CD8-positive, alpha-beta memory T cell (primary cell): ENCODE data around the gene VDAC2. TPM values are rescaled to one million over a fixed set of nuclear protein-coding genes. Genes with fewer than 3 reads are reported as not detected.

Experiments
- CTCF ChIA-PET: fragments of 350-600 bp; sonication (Branson Sonifier 250); formaldehyde crosslinking; loops from one replicate; lab custom pipeline; 2021; ENCODE audit warnings: antibody characterized with exemption; lab: Charles Lee
- POLR2A ChIA-PET: fragments of 350-600 bp; sonication (Branson Sonifier 250); formaldehyde crosslinking; loops from one replicate; lab custom pipeline; 2021; ENCODE audit warnings: antibody characterized with exemption; lab: Charles Lee
- DNase-seq, 5 donors: peaks; one replicate each; pipeline versions ENCODE4 v3.0.0 to v3.0.0-alpha.2; 2020 to 2022; ENCODE audit warnings: mixed read lengths in 1 of 5
- H3K27ac ChIP-seq: one replicate; pipeline ENCODE4 v1.7.0; 2013; ENCODE audit warnings: low read depth, mild to moderate bottlenecking, low read length, moderate library complexity
- H3K27me3 ChIP-seq: 2 replicates; pipeline ENCODE4 v1.7.0; 2013; ENCODE audit warnings: low read length, mild to moderate bottlenecking; ENCODE audit not compliant: insufficient read depth, poor library complexity, severe bottlenecking
- H3K36me3 ChIP-seq: 2 replicates; pipeline ENCODE4 v1.7.0; 2013; ENCODE audit warnings: mild to moderate bottlenecking, low read length, moderate library complexity; ENCODE audit not compliant: insufficient read depth
- H3K4me1 ChIP-seq: 2 replicates; pipeline ENCODE4 v1.7.0; 2013; ENCODE audit warnings: mild to moderate bottlenecking, low read length, moderate library complexity; ENCODE audit not compliant: insufficient read depth
- H3K4me3 ChIP-seq: 2 replicates; pipeline ENCODE4 v1.7.0; 2013; ENCODE audit warnings: mild to moderate bottlenecking, low read length
- H3K9me3 ChIP-seq: 2 replicates; pipeline ENCODE4 v1.7.0; 2013; ENCODE audit warnings: mild to moderate bottlenecking, low read length
- H3K27ac Mint-ChIP-seq, 8 donors: one replicate each; pipeline ENCODE4 v1.8.0; 2020 to 2021; ENCODE audit warnings: mixed read lengths in 8 of 8, mild to moderate bottlenecking in 6 of 8, inconsistent platforms in 3 of 8, moderate library complexity in 3 of 8
- H3K27me3 Mint-ChIP-seq, 2 donors: one replicate each; pipeline ENCODE4 v1.8.0; 2020 to 2021; ENCODE audit warnings: mixed read lengths in 2 of 2, mild to moderate bottlenecking in 1 of 2, moderate library complexity in 1 of 2
- H3K36me3 Mint-ChIP-seq, 3 donors: one replicate each; pipeline ENCODE4 v1.8.0; 2020 to 2021; ENCODE audit warnings: mixed read lengths in 3 of 3, inconsistent platforms in 1 of 3, mild to moderate bottlenecking in 1 of 3
- H3K4me1 Mint-ChIP-seq, 3 donors: one replicate each; pipeline ENCODE4 v1.8.0; 2020 to 2021; ENCODE audit warnings: mixed read lengths in 3 of 3, inconsistent platforms in 1 of 3, mild to moderate bottlenecking in 1 of 3
- H3K4me3 Mint-ChIP-seq, 7 donors: one replicate each; pipeline ENCODE4 v1.8.0; 2020 to 2021; ENCODE audit warnings: mixed read lengths in 7 of 7, mild to moderate bottlenecking in 6 of 7, moderate library complexity in 4 of 7, inconsistent platforms in 2 of 7
- H3K9me3 Mint-ChIP-seq, 5 donors: one replicate each; pipeline ENCODE4 v1.8.0; 2020 to 2022; ENCODE audit warnings: mixed read lengths in 5 of 5, mild to moderate bottlenecking in 3 of 5, moderate library complexity in 2 of 5, inconsistent platforms in 1 of 5
- polyA plus RNA-seq: library from polyadenylated mRNA; unstranded; fragments of 300-500 nt; fragmentation: Illumina TruSeq; gene quantifications from one replicate; pipeline ENCODE4 v1.2.3, GENCODE V29; 2021
- total RNA-seq, 2 experiments: library from RNA; stranded (reverse); gene quantifications; one replicate each; pipeline ENCODE4 v1.2.3, GENCODE V29; 2021

VDAC2 gene
- total and polyA plus RNA-seq, 3 experiments from 2014 or later = 149 to 261 (median 247) TPM

- Mint-ChIP-seq H3K27ac (no peak overlapping the region), H3K4me1 (no peaks in the 10 kb centered on the region), H3K36me3 (no peaks in the 10 kb centered on the region), H3K27me3 (peaks cover 2 to 6% of the 10 kb centered on the region in 2 donors), H3K4me3 (no peak overlapping the region), H3K9me3 (no peaks in the 10 kb centered on the region)
- ChIA-PET CTCF (no interaction called here), POLR2A (no interaction called here)
- Histone ChIP-seq H3K27me3 (no peaks in the 10 kb centered on the region), H3K4me3 (no peak overlapping the region), H3K9me3 (no peaks in the 10 kb centered on the region), H3K27ac (no peak overlapping the region), H3K4me1 (no peaks in the 10 kb centered on the region), H3K36me3 (no peaks in the 10 kb centered on the region)
- no peak for DNase-seq
These were observed 35.0 kb downstream of the VDAC2 start for GRCh38 chr10:75245354-75246250.

DNA sequence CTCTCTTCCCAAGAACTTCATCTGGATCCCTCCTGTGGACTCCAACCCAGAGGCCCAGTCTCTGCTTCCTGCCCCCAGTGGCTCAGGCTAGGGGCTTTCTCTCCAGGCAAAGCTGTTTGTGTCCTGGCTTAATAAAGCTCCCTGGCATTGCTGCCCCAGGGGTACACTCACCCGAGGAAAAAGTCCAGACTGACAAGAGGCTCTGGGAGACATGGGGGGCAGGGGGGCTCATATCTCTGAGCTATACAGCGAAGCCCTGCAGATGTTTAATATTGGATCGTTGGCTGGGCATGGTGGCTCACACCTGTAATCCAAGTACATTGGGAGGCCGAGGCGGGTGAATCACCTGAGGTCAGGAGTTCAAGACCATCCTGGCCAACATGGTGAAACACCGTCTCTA lies 35.9 kb downstream of the VDAC2 start:
- peaks cover 0 to under 1% (median 0%) of the 10 kb centered on the region in 3 donors for H3K36me3 Mint-ChIP-seq
- DNase-seq = no peak
- Histone ChIP-seq H3K36me3 (no peaks in the 10 kb centered on the region), H3K4me3 (no peak overlapping the region), H3K27ac (no peak overlapping the region), H3K4me1 (no peaks in the 10 kb centered on the region), H3K9me3 (no peaks in the 10 kb centered on the region), H3K27me3 (no peaks in the 10 kb centered on the region)
- POLR2A ChIA-PET = no interaction called here
- no peak overlapping the region for H3K27ac Mint-ChIP-seq
- no peaks in the 10 kb centered on the region for H3K4me1 Mint-ChIP-seq
- H3K9me3 Mint-ChIP-seq = no peaks in the 10 kb centered on the region
- H3K4me3 Mint-ChIP-seq = no peak overlapping the region
- peaks cover 2 to 6% of the 10 kb centered on the region in 2 donors for H3K27me3 Mint-ChIP-seq
- CTCF ChIA-PET = no interaction called here

- ChIA-PET CTCF (no interaction called here), POLR2A (no interaction called here)
- peaks cover 2 to 6% (median 3%) of the 10 kb centered on the region in 5 donors for H3K9me3 Mint-ChIP-seq
- peaks cover 0 to 11% (median 0%) of the 10 kb centered on the region in 3 donors for H3K36me3 Mint-ChIP-seq
- Histone ChIP-seq H3K4me1 (no peaks in the 10 kb centered on the region), H3K27ac (no peak overlapping the region), H3K36me3 (no peaks in the 10 kb centered on the region), H3K4me3 (no peak overlapping the region), H3K9me3 (no peaks in the 10 kb centered on the region), H3K27me3 (no peaks in the 10 kb centered on the region)
- peaks cover 2 to 6% of the 10 kb centered on the region in 2 donors for H3K27me3 Mint-ChIP-seq
- no peak overlapping the region for H3K4me3 Mint-ChIP-seq
- H3K27ac Mint-ChIP-seq = no peak overlapping the region
- no peaks in the 10 kb centered on the region for H3K4me1 Mint-ChIP-seq
- DNase-seq = no peak
These were observed 37.2 kb downstream of the VDAC2 start for GRCh38 chr10:75247797-75248196.

DNA sequence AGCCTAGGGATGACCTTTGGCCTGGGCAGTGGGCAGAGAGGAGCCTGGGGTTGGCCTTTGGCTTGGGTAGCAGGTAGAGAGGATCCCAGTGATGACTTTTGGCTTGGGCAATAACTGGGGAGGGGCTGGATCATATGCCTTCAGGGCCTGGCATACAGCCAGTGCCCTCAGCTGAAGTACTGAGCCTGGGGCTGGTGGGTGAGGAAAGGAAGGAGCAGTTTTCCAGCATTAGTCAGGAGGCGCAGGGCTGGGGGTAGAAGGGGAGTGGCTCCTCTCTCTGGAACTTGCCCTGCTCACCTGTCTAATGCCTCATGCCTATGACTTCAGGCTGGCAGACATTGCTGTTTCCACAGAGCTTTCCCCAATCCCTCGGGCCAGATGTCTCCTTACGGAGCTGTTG lies 40.3 kb downstream of the VDAC2 start:
- POLR2A ChIA-PET = no interaction called here
- H3K36me3 Mint-ChIP-seq = peaks cover 3 to 26% (median 4%) of the 10 kb centered on the region in 3 donors

GRCh38 chr10:75253281-75254220 lies 43.0 kb downstream of the VDAC2 start:
- no peaks in the 10 kb centered on the region for H3K36me3 ChIP-seq
- no peak overlapping the region for H3K27ac Mint-ChIP-seq
- ChIA-PET POLR2A (no interaction called here), CTCF (no interaction called here)
- H3K9me3 ChIP-seq = peaks cover 3% of the 10 kb centered on the region
- DNase-seq = no peak
- no peak overlapping the region for H3K4me3 Mint-ChIP-seq
- H3K27ac ChIP-seq = no peak overlapping the region
- peaks cover 12 to 24% (median 22%) of the 10 kb centered on the region in 5 donors for H3K9me3 Mint-ChIP-seq
- H3K36me3 Mint-ChIP-seq = peaks cover 3 to 26% (median 4%) of the 10 kb centered on the region in 3 donors
- peaks cover 0 to 8% of the 10 kb centered on the region in 2 donors for H3K27me3 Mint-ChIP-seq
- H3K4me3 ChIP-seq = no peak overlapping the region
- H3K27me3 ChIP-seq = no peaks in the 10 kb centered on the region
- H3K4me1 ChIP-seq = no peaks in the 10 kb centered on the region
- H3K4me1 Mint-ChIP-seq = no peaks in the 10 kb centered on the region

More for the DNA sequence above, 40.3 kb downstream of the VDAC2 start:
- no peaks in the 10 kb centered on the region for H3K4me1 Mint-ChIP-seq
- peaks cover 0 to 5% of the 10 kb centered on the region in 2 donors for H3K27me3 Mint-ChIP-seq
- H3K27ac Mint-ChIP-seq = no peak overlapping the region
- CTCF ChIA-PET = no interaction called here
- no peak overlapping the region for H3K27ac ChIP-seq
- H3K9me3 Mint-ChIP-seq = peaks cover 12 to 24% (median 22%) of the 10 kb centered on the region in 5 donors
- no peaks in the 10 kb centered on the region for H3K4me1 ChIP-seq
- H3K4me3 ChIP-seq = no peak overlapping the region
- peaks cover 3% of the 10 kb centered on the region for H3K9me3 ChIP-seq
- no peaks in the 10 kb centered on the region for H3K27me3 ChIP-seq
- H3K4me3 Mint-ChIP-seq = no peak overlapping the region
- no peak for DNase-seq
- no peaks in the 10 kb centered on the region for H3K36me3 ChIP-seq

DNA sequence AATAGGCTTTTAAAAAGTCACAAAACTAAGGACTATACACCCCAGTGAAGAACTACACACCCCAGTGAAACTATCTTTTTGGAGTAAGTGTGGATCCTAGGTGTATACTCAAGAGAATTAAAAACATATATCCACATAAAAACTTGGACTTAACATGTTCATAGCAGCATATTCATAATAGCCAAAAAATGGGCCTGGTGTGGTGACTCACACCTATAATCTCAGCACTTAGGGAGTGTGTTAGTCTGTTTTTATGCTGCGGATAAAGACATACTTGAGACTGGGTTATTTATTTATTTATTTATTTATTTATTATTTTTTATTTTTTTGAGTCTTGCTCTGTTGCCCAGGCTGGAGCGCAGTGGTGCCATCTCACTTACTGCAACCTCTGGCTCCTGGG lies 44.1 kb downstream of the VDAC2 start:
- Histone ChIP-seq H3K27me3 (no peaks in the 10 kb centered on the region), H3K27ac (no peak overlapping the region), H3K36me3 (no peaks in the 10 kb centered on the region), H3K9me3 (peaks cover 3% of the 10 kb centered on the region), H3K4me1 (no peaks in the 10 kb centered on the region), H3K4me3 (no peak overlapping the region)
- ChIA-PET CTCF (no interaction called here), POLR2A (no interaction called here)
- DNase-seq = no peak
- Mint-ChIP-seq H3K27me3 (peaks cover 0 to 5% of the 10 kb centered on the region in 2 donors), H3K27ac (no peak overlapping the region), H3K4me1 (no peaks in the 10 kb centered on the region), H3K4me3 (no peak overlapping the region), H3K36me3 (peaks cover 3 to 26% (median 4%) of the 10 kb centered on the region in 3 donors), H3K9me3 (peaks cover 12 to 24% (median 22%) of the 10 kb centered on the region in 5 donors)

DNA sequence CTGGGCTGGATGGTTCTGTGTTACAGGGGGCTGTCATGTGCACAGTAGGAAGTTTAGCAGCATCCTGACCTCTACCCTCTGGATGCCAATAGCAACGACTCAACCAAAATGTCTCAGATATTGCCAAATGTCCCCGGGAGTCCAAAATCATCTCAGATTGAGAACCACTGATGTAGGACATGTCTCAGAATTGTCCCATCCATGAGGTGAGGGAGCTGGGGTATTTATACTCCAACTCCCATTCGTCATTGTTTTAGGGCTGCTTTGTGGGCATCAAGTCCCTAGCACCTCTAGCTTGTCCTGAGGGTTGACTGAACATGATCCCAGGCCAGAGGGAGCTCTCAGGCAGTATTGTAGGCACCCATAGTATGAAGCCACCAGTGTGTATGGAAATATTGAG lies 50.4 kb downstream of the VDAC2 start:
- Histone ChIP-seq H3K4me3 (no peak overlapping the region), H3K27me3 (no peaks in the 10 kb centered on the region), H3K27ac (no peak overlapping the region), H3K36me3 (no peaks in the 10 kb centered on the region), H3K4me1 (no peaks in the 10 kb centered on the region), H3K9me3 (no peaks in the 10 kb centered on the region)
- Mint-ChIP-seq H3K27me3 (peaks cover 3 to 7% of the 10 kb centered on the region in 2 donors), H3K36me3 (no peaks in the 10 kb centered on the region), H3K9me3 (peaks cover 0 to 2% (median 0%) of the 10 kb centered on the region in 5 donors), H3K27ac (no peak overlapping the region), H3K4me3 (no peak overlapping the region), H3K4me1 (no peaks in the 10 kb centered on the region)
- ChIA-PET POLR2A (interaction anchor here (0.5 kb wide), 1 partner anchor 296 kb away, joined by 3 read pairs; no protein-coding TSS in a partner anchor), CTCF (no interaction called here)
- no peak for DNase-seq
